B cell (primary cell): Measurements from ENCODE around the gene TSPAN8. TPM values are rescaled to one million over a fixed set of nuclear protein-coding genes. Genes with fewer than 3 reads are reported as not detected.

Experiments used
- ATAC-seq: fragments of 200-7000 bp; cut with Tn5 transposase; one replicate; pipeline ENCODE4 v1.10.0; 2021; ENCODE audit warnings: low read depth, mild to moderate bottlenecking, moderate number of reproducible peaks, moderate library complexity
- CTCF ChIA-PET: fragments of 350-600 bp; sonication (Branson Sonifier 250); formaldehyde crosslinking; loops from one replicate; lab custom pipeline; 2021; ENCODE audit warnings: antibody characterized with exemption, inconsistent platforms; lab: Charles Lee
- POLR2A ChIA-PET: fragments of 350-600 bp; sonication (Branson Sonifier 250); formaldehyde crosslinking; loops from one replicate; lab custom pipeline; 2021; ENCODE audit warnings: antibody characterized with exemption; lab: Charles Lee
- DNase-seq: peaks from one replicate; pipeline ENCODE4 v3.0.0; 2013
- H2AFZ ChIP-seq: 2 replicates; pipeline ENCODE4 v1.6.1; 2012; ENCODE audit warnings: mild to moderate bottlenecking, low read depth, low read length; ENCODE audit not compliant: insufficient read depth, poor library complexity, severe bottlenecking
- H3K27ac ChIP-seq, 2 donors: 1 replicate in 1 of 2; 2 replicates in 1 of 2; pipeline ENCODE4 v1.5.1; 2012 to 2013; ENCODE audit warnings: low read length in 2 of 2, mild to moderate bottlenecking in 2 of 2, moderate library complexity in 1 of 2
- H3K27me3 ChIP-seq, 4 experiments: fragments of 200-600 bp in 1 of 4; sonication (generic) in 1 of 4; replicated peaks in 1 of 4; 1 replicate in 2 of 4; 2 replicates in 2 of 4; pipeline versions ENCODE4 v1.6.1 to v1.7.0; 2013 to 2016; ENCODE audit warnings: low read length in 3 of 4, mild to moderate bottlenecking in 2 of 4, mixed read lengths in 1 of 4, moderate library complexity in 1 of 4; ENCODE audit not compliant: insufficient read depth in 4 of 4, control insufficient read depth in 3 of 4; ENCODE audit errors: control extremely low read depth in 1 of 4
- H3K36me3 ChIP-seq, 2 experiments: replicated peaks in 1 of 2; 1 replicate in 1 of 2; 2 replicates in 1 of 2; pipeline versions ENCODE4 v1.6.1 to v1.7.1; 2013; ENCODE audit warnings: low read length in 1 of 2; ENCODE audit not compliant: insufficient read depth in 2 of 2, control insufficient read depth in 1 of 2; ENCODE audit errors: control extremely low read depth in 1 of 2, extremely low read depth in 1 of 2
- H3K4me1 ChIP-seq, 2 donors: fragments of 200-600 bp in 1 of 2; sonication (generic) in 1 of 2; 1 replicate in 1 of 2; 2 replicates in 1 of 2; pipeline versions ENCODE4 v1.5.1 to v1.6.1; 2013 to 2017; ENCODE audit warnings: low read length in 2 of 2; ENCODE audit not compliant: control insufficient read depth in 2 of 2, insufficient read depth in 2 of 2
- H3K4me2 ChIP-seq: replicated peaks from 2 replicates; pipeline ENCODE3; 2012; ENCODE audit warnings: mild to moderate bottlenecking, low read depth, low read length; ENCODE audit not compliant: poor library complexity, severe bottlenecking
- H3K4me3 ChIP-seq, 5 experiments: fragments of 200-600 bp in 1 of 5; sonication (generic) in 1 of 5; 1 replicate in 3 of 5; 2 replicates in 2 of 5; pipeline versions ENCODE4 v1.5.1 to v1.7.0; 2011 to 2016; ENCODE audit warnings: low read length in 4 of 5, mild to moderate bottlenecking in 4 of 5, low read depth in 2 of 5, control low read depth in 1 of 5, moderate library complexity in 1 of 5; ENCODE audit not compliant: insufficient read depth in 1 of 5; ENCODE audit errors: control extremely low read depth in 1 of 5, extremely low read depth in 1 of 5
- H3K79me2 ChIP-seq: fragments of 200-600 bp; sonication (generic); one replicate; pipeline ENCODE4 v1.6.0; 2016; ENCODE audit warnings: low read length; ENCODE audit not compliant: control insufficient read depth, insufficient read depth
- H3K9ac ChIP-seq: fragments of 200-600 bp; sonication (generic); 2 replicates; pipeline ENCODE4 v1.6.1; 2017; ENCODE audit warnings: mild to moderate bottlenecking, low read length, moderate library complexity
- H3K9me3 ChIP-seq, 3 donors: one replicate each; pipeline versions ENCODE4 v1.6.1 to v1.7.1; 2013; ENCODE audit warnings: low read length in 2 of 3; ENCODE audit not compliant: control insufficient read depth in 2 of 3, insufficient read depth in 1 of 3; ENCODE audit errors: control extremely low read depth in 1 of 3
- H4K20me1 ChIP-seq: 2 replicates; pipeline ENCODE4 v1.6.0; 2012; ENCODE audit warnings: mild to moderate bottlenecking, low read length; ENCODE audit not compliant: insufficient read depth, control insufficient read depth, poor library complexity, severe bottlenecking
- H3K27ac Mint-ChIP-seq: one replicate; pipeline ENCODE4 v1.8.0; 2021; ENCODE audit warnings: mixed read lengths
- H3K27me3 Mint-ChIP-seq: one replicate; pipeline ENCODE4 v1.8.0; 2021; ENCODE audit warnings: mixed read lengths
- H3K4me1 Mint-ChIP-seq: one replicate; pipeline ENCODE4 v1.8.0; 2021; ENCODE audit warnings: mixed read lengths
- H3K4me3 Mint-ChIP-seq: one replicate; pipeline ENCODE4 v1.8.0; 2021; ENCODE audit warnings: mixed read lengths
- H3K9me3 Mint-ChIP-seq: one replicate; pipeline ENCODE4 v1.8.0; 2022; ENCODE audit warnings: mixed read lengths; ENCODE audit not compliant: insufficient read depth
- CTCF ChIP-seq: fragments of 200-600 bp; IDR thresholded peaks from one replicate; pipeline ENCODE4 v1.8.0; 2022; ENCODE audit warnings: antibody characterized with exemption, mild to moderate bottlenecking
- EZH2 ChIP-seq: IDR thresholded peaks from 2 replicates; pipeline ENCODE4 v1.6.1; 2012; ENCODE audit warnings: borderline replicate concordance, low read depth, mild to moderate bottlenecking, moderate library complexity, low read length; ENCODE audit not compliant: insufficient read depth, poor library complexity, severe bottlenecking
- WGBS: methylation state at CpG from one replicate; pipeline ENCODE4 v1.1.5; 2013; ENCODE audit warnings: missing lambda C conversion rate; ENCODE audit not compliant: insufficient coverage; 5-methylcytosine and 5-hydroxymethylcytosine counted together
- intact Hi-C: fragments of 100-400 bp; cut with micrococcal nuclease; formaldehyde crosslinking; loops from one replicate; pipeline ENCODE4 v1.10.0; 2022
- polyA plus RNA-seq: library from polyadenylated mRNA; depleted of rRNA; stranded (reverse); fragments of >200 nt; gene quantifications from 2 replicates; pipeline ENCODE4 v1.2.3, GENCODE V29; 2012
- total RNA-seq, 2 donors: library from RNA; stranded (reverse); fragments of 120-200 nt in 1 of 2; gene quantifications; 1 replicate in 1 of 2; 2 replicates in 1 of 2; pipeline versions ENCODE4 v1.2.3 to v1.2.4, GENCODE V29; 2013 to 2022

The TSPAN8 gene
- total and polyA plus RNA-seq, 2 donors (not counting 1 experiment from before 2014, with no cell fraction given), result not detected

GRCh38 chr12:71193041-71193440 lies 35.2 kb upstream of the TSPAN8 start:
- no peaks in the 10 kb centered on the region for H3K9me3 ChIP-seq
- no peak for TF ChIP-seq CTCF
- TF ChIP-seq EZH2, result no peak
- H3K79me2 ChIP-seq, result no peaks in the 10 kb centered on the region
- H3K27ac ChIP-seq, result no peak overlapping the region
- H3K4me1 ChIP-seq, result no peaks in the 10 kb centered on the region
- Mint-ChIP-seq H3K4me3 (no peak overlapping the region), H3K9me3 (no peaks in the 10 kb centered on the region), H3K27me3 (no peaks in the 10 kb centered on the region), H3K27ac (no peak overlapping the region), H3K4me1 (no peaks in the 10 kb centered on the region)
- no peak overlapping the region for H3K9ac ChIP-seq
- intact Hi-C loops, result no loop called here
- H3K4me3 ChIP-seq, result no peak overlapping the region
- ATAC-seq (no peak), DNase-seq (no peak)
- no peaks in the 10 kb centered on the region for H3K36me3 ChIP-seq
- WGBS, result no CpG with 5 or more reads among the region's 1 CpG
- ChIA-PET CTCF (no interaction called here), POLR2A (no interaction called here)
- H4K20me1 ChIP-seq, result no peaks in the 10 kb centered on the region
- H2AFZ ChIP-seq, result no peak overlapping the region
- no peaks in the 10 kb centered on the region for H3K27me3 ChIP-seq
- H3K4me2 ChIP-seq, result no peak overlapping the region

- ATAC-seq, result no peak
- POLR2A ChIA-PET, result no interaction called here
- Histone ChIP-seq H4K20me1 (no peaks in the 10 kb centered on the region), H3K27ac (no peak overlapping the region), H3K9ac (no peak overlapping the region), H2AFZ (no peak overlapping the region), H3K9me3 (peaks cover 0 to 4% (median 0%) of the 10 kb centered on the region in 3 donors), H3K4me1 (no peaks in the 10 kb centered on the region), H3K27me3 (no peaks in the 10 kb centered on the region), H3K36me3 (no peaks in the 10 kb centered on the region), H3K4me3 (no peak overlapping the region), H3K4me2 (no peak overlapping the region), H3K79me2 (no peaks in the 10 kb centered on the region)
- no peak for DNase-seq
- TF ChIP-seq CTCF (no peak), EZH2 (no peak)
- CTCF ChIA-PET, result no interaction called here
- Mint-ChIP-seq H3K9me3 (no peaks in the 10 kb centered on the region), H3K27ac (no peak overlapping the region), H3K4me1 (no peaks in the 10 kb centered on the region), H3K4me3 (no peak overlapping the region), H3K27me3 (no peaks in the 10 kb centered on the region)
- WGBS, result no CpG with 5 or more reads among the region's 5 CpGs
- intact Hi-C loops, result no loop called here
Measured at GRCh38 chr12:71191509-71192196, 33.9 kb upstream of the TSPAN8 start.
